Measurements from ENCODE around the gene HDAC9. TPM values are rescaled to one million over a fixed set of nuclear protein-coding genes. Genes with fewer than 3 reads are reported as not detected.

Gene HDAC9
- total RNA-seq, 1 experiment from 2014 or later = 4.3 TPM

DNA sequence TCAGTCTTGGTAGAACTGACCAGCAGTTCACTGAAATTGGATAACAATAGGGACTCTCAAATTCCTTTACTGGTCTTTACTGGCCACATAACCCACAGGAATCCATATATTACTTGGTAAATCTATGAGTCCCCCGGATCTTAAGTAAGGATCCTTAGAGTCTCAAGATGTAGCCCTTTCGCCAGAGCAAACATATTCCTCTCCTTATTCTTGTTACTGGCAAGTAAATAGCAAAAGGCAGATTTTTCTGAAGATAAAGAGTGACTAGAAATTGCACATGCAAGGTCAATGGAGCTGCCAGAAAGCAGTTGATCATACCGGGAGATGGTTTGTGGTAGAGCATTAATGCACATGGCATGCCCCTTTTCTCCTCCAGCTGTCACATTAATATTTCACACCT is 283.0 kb downstream of the HDAC9 start:
- no peaks in the 10 kb centered on the region for H3K4me1 ChIP-seq (ENCODE audit: control insufficient read depth in 1 of 2, insufficient read depth in 2 of 2, low read length in 2 of 2)
- no peaks in the 10 kb centered on the region for H4K20me1 ChIP-seq (ENCODE audit: insufficient read depth)
- no peak overlapping the region for H2AFZ ChIP-seq (ENCODE audit: low read depth, low read length, poor library complexity, severe bottlenecking)
- no peak overlapping the region for H3K9ac ChIP-seq (ENCODE audit: low read length)
- no peak for ATAC-seq
- TF ChIP-seq, protein P1, sequence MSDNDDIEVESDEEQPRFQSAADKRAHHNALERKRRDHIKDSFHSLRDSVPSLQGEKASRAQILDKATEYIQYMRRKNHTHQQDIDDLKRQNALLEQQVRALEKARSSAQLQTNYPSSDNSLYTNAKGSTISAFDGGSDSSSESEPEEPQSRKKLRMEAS (IDR thresholded peaks at IDR 0.05) = no peak
- no peak for TF ChIP-seq EZH2phosphoT487 (IDR thresholded peaks at IDR 0.05; ENCODE audit: borderline replicate concordance)
- TF ChIP-seq, protein P2, sequence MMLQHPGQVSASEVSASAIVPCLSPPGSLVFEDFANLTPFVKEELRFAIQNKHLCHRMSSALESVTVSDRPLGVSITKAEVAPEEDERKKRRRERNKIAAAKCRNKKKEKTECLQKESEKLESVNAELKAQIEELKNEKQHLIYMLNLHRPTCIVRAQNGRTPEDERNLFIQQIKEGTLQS (IDR thresholded peaks at IDR 0.05) = no peak
- TF ChIP-seq, protein P3, sequence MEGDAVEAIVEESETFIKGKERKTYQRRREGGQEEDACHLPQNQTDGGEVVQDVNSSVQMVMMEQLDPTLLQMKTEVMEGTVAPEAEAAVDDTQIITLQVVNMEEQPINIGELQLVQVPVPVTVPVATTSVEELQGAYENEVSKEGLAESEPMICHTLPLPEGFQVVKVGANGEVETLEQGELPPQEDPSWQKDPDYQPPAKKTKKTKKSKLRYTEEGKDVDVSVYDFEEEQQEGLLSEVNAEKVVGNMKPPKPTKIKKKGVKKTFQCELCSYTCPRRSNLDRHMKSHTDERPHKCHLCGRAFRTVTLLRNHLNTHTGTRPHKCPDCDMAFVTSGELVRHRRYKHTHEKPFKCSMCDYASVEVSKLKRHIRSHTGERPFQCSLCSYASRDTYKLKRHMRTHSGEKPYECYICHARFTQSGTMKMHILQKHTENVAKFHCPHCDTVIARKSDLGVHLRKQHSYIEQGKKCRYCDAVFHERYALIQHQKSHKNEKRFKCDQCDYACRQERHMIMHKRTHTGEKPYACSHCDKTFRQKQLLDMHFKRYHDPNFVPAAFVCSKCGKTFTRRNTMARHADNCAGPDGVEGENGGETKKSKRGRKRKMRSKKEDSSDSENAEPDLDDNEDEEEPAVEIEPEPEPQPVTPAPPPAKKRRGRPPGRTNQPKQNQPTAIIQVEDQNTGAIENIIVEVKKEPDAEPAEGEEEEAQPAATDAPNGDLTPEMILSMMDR (IDR thresholded peaks at IDR 0.05 in 2 of 3, conservative IDR thresholded peaks at IDR 0.05 in 1 of 3; ENCODE audit: borderline replicate concordance in 1 of 3, insufficient read depth in 1 of 3, low read depth in 2 of 3, low read length in 2 of 3) = no peak
- H3K36me3 ChIP-seq (ENCODE audit: control insufficient read depth in 1 of 2, insufficient read depth in 2 of 2, low read length in 2 of 2) = no peaks in the 10 kb centered on the region
- H3K4me3 ChIP-seq (replicated peaks in 1 of 2; ENCODE audit: low read depth in 1 of 2, low read length in 2 of 2) = no peak overlapping the region
- H3K9me2 ChIP-seq (ENCODE audit: insufficient read depth) = no peaks in the 10 kb centered on the region
- no peak for DNase-seq (ENCODE audit: low read depth, low spot score)
- ChIA-PET RAD21 (ENCODE audit: low non-redundant PET in 1 of 2, low total read pairs in 2 of 2, uncharacterized antibody in 2 of 2, unreplicated experiment in 2 of 2) (no interaction called here), CTCF (no interaction called here), POLR2A (no interaction called here)
- no peak overlapping the region for H3K4me2 ChIP-seq (ENCODE audit: low read length)
- no peaks in the 10 kb centered on the region for H3K9me3 ChIP-seq (ENCODE audit: control insufficient read depth in 1 of 2, insufficient read depth in 1 of 2, low read depth in 1 of 2, low read length in 2 of 2)
- H3K27me3 ChIP-seq (ENCODE audit: insufficient read depth, low read length) = no peaks in the 10 kb centered on the region
- BruUV-seq (replicated peaks) = no TSS peak
- intact Hi-C loops (cut with micrococcal nuclease) = no loop called here
- H3K27ac ChIP-seq (ENCODE audit: low read depth, low read length) = no peak overlapping the region
- no peaks in the 10 kb centered on the region for H3K79me2 ChIP-seq (ENCODE audit: insufficient read depth, low read length)

DNA sequence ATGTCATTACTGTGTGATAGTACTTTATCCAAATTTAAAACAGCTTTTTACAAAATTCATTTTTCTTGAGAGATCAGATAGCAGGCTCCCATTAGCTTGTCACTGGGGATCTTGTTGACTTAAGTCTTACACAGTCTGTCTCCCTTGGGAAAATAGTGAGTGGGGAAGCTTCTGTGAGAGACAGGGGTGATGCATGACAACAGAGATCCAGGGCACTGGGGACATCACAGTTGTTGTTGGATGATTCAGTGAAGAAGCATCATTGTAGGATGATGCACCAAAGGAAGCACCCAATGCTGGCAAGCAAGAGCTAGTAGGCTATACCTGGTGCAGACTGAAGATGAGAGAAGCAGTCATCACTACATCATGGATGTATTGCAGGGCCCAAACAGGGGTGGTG is 284.7 kb downstream of the HDAC9 start:
- Histone ChIP-seq H3K4me1 (ENCODE audit: control insufficient read depth in 1 of 2, insufficient read depth in 2 of 2, low read length in 2 of 2) (no peaks in the 10 kb centered on the region), H3K79me2 (ENCODE audit: insufficient read depth, low read length) (no peaks in the 10 kb centered on the region), H3K27me3 (ENCODE audit: insufficient read depth, low read length) (no peaks in the 10 kb centered on the region), H3K9me3 (ENCODE audit: control insufficient read depth in 1 of 2, insufficient read depth in 1 of 2, low read depth in 1 of 2, low read length in 2 of 2) (no peaks in the 10 kb centered on the region), H4K20me1 (ENCODE audit: insufficient read depth) (no peaks in the 10 kb centered on the region), H3K4me3 (replicated peaks in 1 of 2; ENCODE audit: low read depth in 1 of 2, low read length in 2 of 2) (no peak overlapping the region), H3K9ac (ENCODE audit: low read length) (no peak overlapping the region), H2AFZ (ENCODE audit: low read depth, low read length, poor library complexity, severe bottlenecking) (no peak overlapping the region), H3K36me3 (ENCODE audit: control insufficient read depth in 1 of 2, insufficient read depth in 2 of 2, low read length in 2 of 2) (no peaks in the 10 kb centered on the region), H3K9me2 (ENCODE audit: insufficient read depth) (no peaks in the 10 kb centered on the region), H3K4me2 (ENCODE audit: low read length) (no peak overlapping the region), H3K27ac (ENCODE audit: low read depth, low read length) (no peak overlapping the region)
- ATAC-seq (no peak), DNase-seq (ENCODE audit: low read depth, low spot score) (no peak)
- no TSS peak for BruUV-seq (replicated peaks)
- ChIA-PET RAD21 (ENCODE audit: low non-redundant PET in 1 of 2, low total read pairs in 2 of 2, uncharacterized antibody in 2 of 2, unreplicated experiment in 2 of 2) (no interaction called here), CTCF (no interaction called here), POLR2A (no interaction called here)
- TF ChIP-seq, protein P4, sequence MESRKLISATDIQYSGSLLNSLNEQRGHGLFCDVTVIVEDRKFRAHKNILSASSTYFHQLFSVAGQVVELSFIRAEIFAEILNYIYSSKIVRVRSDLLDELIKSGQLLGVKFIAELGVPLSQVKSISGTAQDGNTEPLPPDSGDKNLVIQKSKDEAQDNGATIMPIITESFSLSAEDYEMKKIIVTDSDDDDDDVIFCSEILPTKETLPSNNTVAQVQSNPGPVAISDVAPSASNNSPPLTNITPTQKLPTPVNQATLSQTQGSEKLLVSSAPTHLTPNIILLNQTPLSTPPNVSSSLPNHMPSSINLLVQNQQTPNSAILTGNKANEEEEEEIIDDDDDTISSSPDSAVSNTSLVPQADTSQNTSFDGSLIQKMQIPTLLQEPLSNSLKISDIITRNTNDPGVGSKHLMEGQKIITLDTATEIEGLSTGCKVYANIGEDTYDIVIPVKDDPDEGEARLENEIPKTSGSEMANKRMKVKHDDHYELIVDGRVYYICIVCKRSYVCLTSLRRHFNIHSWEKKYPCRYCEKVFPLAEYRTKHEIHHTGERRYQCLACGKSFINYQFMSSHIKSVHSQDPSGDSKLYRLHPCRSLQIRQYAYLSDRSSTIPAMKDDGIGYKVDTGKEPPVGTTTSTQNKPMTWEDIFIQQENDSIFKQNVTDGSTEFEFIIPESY (IDR thresholded peaks at IDR 0.05; ENCODE audit: extremely low read depth, insufficient replicate concordance, low read length) = no peak
- TF ChIP-seq SIN3A (IDR thresholded peaks at IDR 0.05; ENCODE audit: low read depth) = no peak
- no peak for TF ChIP-seq SP1 (IDR thresholded peaks at IDR 0.05; ENCODE audit: low read depth)
- no peak for TF ChIP-seq TCF7L2 (IDR thresholded peaks at IDR 0.05; ENCODE audit: borderline replicate concordance, extremely low read depth, insufficient read depth, insufficient read length)
- no peak for TF ChIP-seq CBX3 (IDR thresholded peaks at IDR 0.05; ENCODE audit: low read depth)
- no peak for TF ChIP-seq EZH2phosphoT487 (IDR thresholded peaks at IDR 0.05; ENCODE audit: borderline replicate concordance)
- no peak for TF ChIP-seq POLR2A (IDR thresholded peaks at IDR 0.05; ENCODE audit: borderline replicate concordance, extremely low read depth, insufficient read depth, insufficient read length)
- intact Hi-C loops (cut with micrococcal nuclease) = no loop called here
